A172 (cell line): Measurements from ENCODE around the gene KAZN. TPM values are rescaled to one million over a fixed set of nuclear protein-coding genes. Genes with fewer than 3 reads are reported as not detected.
"Not testable (repeated sequence)": the region's sequence is repeated elsewhere in the genome, so short reads cannot be mapped to it uniquely, and the experiment has no call there.

Source experiments
- DNase-seq: peaks from one replicate; pipeline ENCODE4 v3.0.0-alpha.2; 2015; ENCODE audit warnings: low spot score
- total RNA-seq: library from RNA; depleted of rRNA; stranded (reverse); fragments of >200 nt; shearing (Covaris generic); gene quantifications from 2 replicates; pipeline ENCODE4 v1.2.3, GENCODE V29; 2014

The KAZN gene
- total RNA-seq, 1 experiment from 2014 or later, result 1.7 TPM

DNA sequence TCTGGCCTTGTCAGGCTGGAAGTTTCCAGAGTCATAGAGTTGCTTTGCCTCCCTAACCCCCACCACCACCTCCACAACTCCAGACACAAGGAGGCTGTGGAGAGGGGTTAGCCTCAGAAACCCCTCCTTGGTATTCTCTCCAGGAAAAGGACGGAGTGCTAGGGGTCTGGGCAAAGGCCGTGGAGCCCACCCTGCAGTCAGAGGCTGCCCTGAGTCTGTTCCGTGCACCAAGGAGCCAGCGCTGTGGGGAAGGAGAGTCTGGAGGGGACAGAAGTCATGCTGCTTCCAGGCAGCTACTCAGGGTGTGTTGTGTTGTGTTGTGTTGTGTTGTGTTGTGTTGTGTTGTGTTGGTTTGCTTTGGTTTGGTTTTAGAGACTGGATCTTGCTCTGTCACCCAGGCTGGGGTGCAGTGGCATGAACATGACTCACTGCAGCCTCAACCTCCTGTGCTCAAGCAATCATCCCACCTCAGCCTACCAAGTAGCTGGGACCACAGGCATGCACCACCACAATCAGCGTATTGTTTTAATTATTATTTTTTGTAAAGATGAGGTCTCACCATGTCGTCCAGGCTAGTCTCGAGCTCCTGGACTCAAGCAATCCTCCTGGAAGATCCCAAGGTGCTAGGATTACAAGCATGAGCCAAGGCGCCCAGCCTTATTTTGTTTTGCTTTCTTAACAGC, 432.9 kb downstream of the KAZN start:
- no peak for DNase-seq

DNA sequence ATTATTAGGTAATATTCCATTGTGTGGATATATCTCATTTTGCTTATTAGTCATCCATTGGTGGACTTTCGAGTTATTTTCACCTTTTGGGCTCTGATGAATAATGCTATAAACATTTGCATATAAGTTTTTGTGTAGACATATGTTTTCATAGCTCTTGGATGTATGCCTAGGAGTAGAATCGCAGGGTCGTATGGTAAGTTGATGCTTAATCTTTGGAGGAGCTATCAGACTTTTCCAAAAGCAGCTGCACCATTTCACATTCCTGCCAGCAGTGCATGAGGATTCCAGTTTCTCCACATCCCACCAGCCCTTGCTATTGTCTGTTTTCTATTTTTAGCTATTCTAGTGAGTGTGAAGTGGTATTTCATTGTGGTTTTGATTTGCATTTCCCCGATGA, 434.8 kb downstream of the KAZN start:
- DNase-seq, result no peak

- no peak for DNase-seq
Observed at GRCh38 chr1:15034656-15035055, 436.2 kb downstream of the KAZN start.

- DNase-seq, result no peak
Observed at GRCh38 chr1:15035236-15035635, 436.8 kb downstream of the KAZN start.

DNA sequence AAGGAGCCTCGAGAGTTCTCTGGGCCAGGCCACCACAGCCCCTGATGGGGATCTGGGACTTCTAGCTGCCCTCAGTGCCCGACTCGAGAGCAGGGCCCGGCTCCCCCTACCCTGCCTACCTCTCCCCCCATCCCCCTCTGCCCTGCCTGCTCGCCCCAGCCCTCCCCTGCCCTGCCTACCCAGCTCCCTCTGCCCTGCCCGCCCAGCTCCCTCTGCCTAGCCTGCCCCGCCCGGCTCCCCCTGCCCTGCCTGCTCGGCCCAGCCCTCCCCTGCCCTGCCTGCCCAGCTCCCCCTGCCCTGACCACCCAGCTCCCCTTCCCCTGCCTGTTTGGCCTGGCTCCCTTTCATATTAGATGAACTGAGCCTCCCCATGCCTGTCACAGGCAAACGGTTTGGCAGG, 437.6 kb downstream of the KAZN start:
- DNase-seq, result no peak

DNA sequence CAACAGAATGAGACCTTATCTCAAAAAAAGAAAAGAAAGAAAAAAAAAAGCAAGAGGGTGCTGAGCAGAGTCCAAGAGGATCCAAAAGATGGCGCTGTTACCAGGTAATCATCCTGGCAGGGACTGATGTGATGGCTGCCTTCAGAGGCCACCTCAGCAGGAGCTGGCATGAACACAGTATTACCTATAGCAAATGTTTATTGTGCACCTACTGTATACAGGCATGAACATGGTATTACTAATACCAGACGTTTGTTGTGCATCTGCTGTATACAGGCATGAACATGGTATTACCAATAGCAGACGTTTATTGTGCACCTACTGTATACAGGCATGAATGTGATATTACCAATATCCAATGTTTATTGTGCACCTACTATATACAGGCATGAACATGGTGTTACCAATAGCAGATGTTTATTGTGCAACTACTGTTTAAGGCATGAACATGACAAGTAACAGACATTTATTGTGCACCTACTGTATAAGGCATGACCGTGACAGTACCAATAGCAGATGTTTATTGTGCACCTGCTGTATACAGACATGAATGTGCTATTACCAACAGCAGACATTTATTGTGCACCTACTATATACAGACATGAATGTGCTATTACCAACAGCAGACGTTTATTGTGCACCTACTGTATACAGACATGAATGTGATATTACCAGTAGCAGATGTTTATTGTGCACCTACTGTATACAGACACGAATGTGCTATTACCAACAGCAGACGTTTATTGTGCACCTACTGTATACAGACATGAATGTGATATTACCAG, 439.9 kb downstream of the KAZN start:
- DNase-seq, result peak; percentile 51

GRCh38 chr1:15039017-15039648, 440.6 kb downstream of the KAZN start:
- DNase-seq, result no peak

- DNase-seq, result no peak
Observed at GRCh38 chr1:15039901-15040300, 441.4 kb downstream of the KAZN start.

DNA sequence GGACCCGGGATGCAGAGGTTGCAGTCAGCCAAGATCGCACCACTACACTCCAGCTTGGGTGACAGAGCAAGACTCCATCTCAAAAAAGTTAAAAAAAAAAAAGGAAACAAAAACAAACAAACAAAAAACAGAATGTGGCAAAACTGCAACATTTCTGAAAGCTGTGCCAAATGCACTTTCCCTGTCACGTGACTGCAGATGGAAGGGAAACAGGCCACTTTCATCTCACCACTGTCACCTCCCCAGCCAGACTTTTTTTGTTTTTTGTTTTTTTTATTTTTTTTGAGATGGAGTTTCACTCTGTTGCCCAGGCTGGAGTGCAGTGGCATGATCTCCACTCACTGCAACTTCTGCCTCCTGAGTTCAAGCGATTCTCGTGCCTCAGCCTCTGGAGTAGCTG, 442.2 kb downstream of the KAZN start:
- not testable (repeated sequence) for DNase-seq

DNA sequence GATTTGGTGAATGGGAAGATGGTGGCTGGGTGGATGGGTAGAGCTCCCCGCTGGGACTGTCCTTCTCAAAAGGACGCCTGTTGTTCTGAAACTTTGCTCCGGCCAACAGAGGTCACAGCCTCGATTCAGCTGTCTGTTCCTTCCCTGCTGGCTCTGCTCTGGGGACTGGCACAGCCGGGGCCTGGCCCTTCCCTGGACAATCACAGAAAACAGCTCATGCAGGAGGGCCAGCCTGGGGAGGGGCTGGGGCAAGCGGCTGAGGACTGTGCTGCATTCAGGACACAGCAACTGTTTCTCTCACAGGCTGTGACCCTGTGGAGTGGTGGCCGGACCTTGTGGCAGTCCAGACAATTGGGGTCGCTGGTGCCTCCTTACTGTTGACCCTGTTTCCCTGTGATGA, 444.4 kb downstream of the KAZN start:
- DNase-seq, result no peak

GRCh38 chr1:15043934-15044333, 445.4 kb downstream of the KAZN start:
- DNase-seq, result no peak

- DNase-seq, result no peak
Observed at GRCh38 chr1:15045123-15045522, 446.6 kb downstream of the KAZN start.

DNA sequence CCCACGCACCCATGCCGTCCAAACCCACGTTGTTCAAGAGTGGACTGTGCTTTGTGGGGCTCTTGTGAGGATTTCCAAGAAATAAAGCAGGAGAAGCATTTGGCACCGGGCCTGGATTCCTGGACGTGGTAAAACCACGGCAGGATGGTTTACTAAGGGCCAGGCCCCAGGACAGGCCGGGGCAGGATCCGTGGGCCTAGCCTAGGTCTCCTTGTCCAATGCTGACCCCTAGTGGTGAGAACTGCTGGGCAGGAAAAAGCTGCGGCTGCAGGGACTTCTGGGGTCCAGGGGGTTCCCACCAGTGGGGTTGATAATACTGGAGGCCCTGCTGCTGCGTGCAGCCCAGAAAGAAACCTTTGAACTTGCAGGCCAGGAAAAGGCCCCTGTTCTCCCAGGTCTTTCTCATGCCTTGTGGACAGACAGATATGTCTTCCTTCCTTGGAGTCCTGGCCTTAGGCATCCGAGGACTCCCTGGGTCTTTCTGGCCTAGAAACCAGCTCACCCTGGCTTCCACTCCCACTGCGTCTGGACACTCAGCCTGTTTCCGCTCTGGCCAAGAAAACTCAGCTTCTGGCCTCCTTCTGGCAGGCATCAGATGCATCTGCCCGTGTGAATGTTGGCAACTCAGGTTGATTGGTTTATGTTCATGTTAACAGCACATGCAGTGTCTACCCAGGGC, 448.1 kb downstream of the KAZN start:
- DNase-seq, result peak; percentile 45

GRCh38 chr1:15047237-15047636, 448.8 kb downstream of the KAZN start:
- no peak for DNase-seq

DNA sequence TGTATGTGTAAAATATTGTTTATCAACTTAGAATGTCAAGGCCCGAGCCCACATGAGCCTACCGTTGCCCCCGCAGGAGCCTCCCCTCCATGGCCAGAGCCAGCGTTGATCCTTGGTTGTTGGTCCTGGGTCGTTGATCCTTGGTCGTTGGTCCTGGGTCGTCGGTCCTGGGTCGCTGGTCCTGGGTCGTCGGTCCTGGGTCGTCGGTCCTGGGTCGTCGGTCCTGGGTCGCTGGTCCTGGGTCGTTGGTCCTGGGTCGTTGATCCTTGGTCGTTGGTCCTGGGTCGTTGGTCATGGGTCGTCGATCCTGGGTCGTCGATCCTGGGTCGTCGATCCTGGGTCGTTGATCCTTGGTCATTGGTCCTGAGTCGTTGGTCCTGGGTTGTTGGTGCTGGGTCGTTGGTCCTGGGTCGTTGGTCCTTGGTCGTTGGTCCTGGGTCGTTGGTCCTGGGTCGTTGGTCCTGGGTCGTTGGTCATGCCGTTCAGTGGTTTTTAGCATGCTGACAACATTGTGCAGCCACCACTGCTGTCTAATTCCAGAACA, 450.0 kb downstream of the KAZN start:
- no peak for DNase-seq

- DNase-seq, result no peak
Observed at GRCh38 chr1:15049067-15049466, 450.6 kb downstream of the KAZN start.

DNA sequence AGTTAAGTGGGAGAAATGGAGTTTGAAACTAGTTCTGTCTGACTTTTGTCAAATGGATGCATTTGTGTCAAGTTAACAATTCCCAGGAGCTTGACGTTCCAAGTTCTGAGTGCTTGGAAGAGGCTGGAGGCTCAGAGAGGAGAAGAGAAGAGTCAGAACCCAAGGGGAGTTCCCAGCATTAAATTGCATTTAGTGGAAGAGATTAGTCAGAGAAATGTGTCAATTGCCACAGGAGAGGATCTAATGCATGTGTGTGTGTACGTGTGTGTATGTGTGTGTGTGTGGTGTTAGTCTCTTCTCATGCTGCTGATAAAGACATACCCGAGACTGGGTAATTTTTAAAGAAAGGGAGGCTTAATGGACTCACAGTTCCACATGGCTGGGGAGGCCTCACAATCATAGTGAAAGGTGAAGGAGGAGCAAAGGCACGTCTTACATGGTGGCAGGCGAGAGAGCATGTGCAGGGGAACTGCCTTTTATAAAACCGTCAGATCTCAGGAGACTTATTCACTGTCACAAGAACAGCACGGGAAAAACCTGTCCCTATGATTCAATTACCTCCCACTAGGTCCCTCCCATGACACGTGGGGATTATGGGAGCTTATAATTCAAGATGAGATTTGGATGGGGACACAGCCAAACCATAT, 453.5 kb downstream of the KAZN start:
- no peak for DNase-seq

DNA sequence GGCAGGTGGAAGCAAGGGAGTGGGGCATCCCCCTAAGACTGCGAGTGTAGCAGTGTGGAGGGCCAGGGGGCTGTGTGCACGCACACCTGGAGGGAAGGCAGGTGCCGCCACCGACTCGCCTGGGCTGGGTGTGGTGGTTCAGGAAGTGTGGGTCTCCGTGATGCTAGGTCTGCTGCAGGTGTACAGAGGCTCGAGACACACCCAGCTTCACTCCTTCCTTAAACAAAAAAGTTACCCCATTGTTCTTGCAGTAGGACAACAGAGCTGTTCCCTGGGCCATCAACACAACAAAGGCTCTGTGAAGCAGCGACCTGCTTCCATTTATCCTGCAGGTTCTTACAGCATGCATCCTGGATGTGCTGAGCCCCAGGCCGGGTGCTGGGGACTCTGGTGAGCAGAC, 454.7 kb downstream of the KAZN start:
- no peak for DNase-seq

DNA sequence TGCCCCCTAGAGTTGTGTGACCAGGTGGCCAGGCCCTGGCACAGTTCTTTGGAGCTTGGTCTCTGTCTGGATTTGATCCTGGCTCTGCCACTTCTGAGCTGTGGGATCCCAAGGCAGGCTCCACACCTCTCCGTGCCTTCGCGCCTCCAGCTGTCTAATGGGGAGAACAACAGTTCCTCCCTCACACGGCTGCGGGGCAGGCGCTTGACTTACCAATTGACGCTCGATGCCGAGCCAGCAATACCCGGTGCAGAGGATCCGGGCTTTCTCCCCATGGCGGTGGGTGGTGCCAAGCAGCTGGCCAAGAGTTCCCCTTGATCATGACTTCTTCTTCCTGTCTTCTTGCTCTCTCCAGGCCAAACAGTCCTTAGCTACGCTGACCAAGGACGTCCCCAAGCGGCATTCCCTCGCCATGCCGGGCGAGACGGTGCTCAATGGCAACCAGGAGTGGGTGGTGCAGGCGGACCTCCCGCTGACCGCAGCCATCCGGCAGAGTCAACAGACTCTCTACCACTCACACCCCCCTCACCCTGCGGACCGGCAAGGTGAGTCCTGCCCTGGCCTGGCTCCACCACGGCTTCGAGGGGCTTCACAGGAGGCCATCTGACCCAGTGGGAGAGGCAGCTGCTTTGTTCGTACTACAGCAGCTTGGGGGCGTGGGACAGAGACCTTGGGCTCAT, 457.4 kb downstream of the KAZN start:
- DNase-seq, result no peak

GRCh38 chr1:15056515-15057285, 458.2 kb downstream of the KAZN start:
- peak; percentile 42 for DNase-seq
